Measurements from ENCODE around the gene DUSP8.
"Not testable (repeated sequence)": the region's sequence is repeated elsewhere in the genome, so short reads cannot be mapped to it uniquely, and the experiment has no call there.

DNA sequence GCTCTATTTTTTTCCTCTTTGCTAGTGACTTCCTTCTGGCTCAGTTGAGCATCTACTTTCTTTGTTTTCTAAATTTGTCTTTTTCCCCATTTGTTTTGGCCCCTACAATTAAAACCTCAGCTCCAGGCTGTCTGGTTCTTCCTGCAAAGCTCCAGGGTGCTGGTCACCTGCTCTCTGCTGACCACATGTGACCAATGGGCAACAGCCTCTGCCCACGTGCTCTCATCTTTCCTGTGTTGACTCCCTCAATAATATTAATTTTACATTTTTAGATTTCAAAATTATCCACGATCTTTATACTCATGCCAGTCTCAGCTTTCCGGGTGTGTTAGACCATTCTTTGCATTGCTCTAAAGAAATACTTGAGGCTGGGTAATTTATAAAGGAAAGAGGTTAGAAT lies 26.3 kb upstream of the DUSP8 start:
- not testable (repeated sequence) for TF ChIP-seq POLR2A (IDR thresholded peaks at IDR 0.05; ENCODE audit: control extremely low read depth in 1 of 2, low read depth in 2 of 2, low read length in 2 of 2); EZH2 (IDR thresholded peaks at IDR 0.05; ENCODE audit: low read depth, low read length, severe bottlenecking); JUN (IDR thresholded peaks at IDR 0.05; ENCODE audit: low read depth, low read length); HDAC2 (IDR thresholded peaks at IDR 0.05; ENCODE audit: borderline replicate concordance in 1 of 2, low read depth in 2 of 2, low read length in 2 of 2); SUZ12 (IDR thresholded peaks at IDR 0.05; ENCODE audit: low read length); POU5F1 (IDR thresholded peaks at IDR 0.05; ENCODE audit: low read depth, low read length); TAF1 (IDR thresholded peaks at IDR 0.05; ENCODE audit: low read depth, low read length); POLR2AphosphoS5 (IDR thresholded peaks at IDR 0.05; ENCODE audit: low read depth, low read length); EGR1 (IDR thresholded peaks at IDR 0.05; ENCODE audit: borderline replicate concordance, low read depth, low read length); NANOG (IDR thresholded peaks at IDR 0.05; ENCODE audit: insufficient read depth, low read depth, low read length, poor library complexity, severe bottlenecking); RFX5 (IDR thresholded peaks at IDR 0.05; ENCODE audit: borderline replicate concordance, low read depth, low read length)
- TF ChIP-seq, protein P1, sequence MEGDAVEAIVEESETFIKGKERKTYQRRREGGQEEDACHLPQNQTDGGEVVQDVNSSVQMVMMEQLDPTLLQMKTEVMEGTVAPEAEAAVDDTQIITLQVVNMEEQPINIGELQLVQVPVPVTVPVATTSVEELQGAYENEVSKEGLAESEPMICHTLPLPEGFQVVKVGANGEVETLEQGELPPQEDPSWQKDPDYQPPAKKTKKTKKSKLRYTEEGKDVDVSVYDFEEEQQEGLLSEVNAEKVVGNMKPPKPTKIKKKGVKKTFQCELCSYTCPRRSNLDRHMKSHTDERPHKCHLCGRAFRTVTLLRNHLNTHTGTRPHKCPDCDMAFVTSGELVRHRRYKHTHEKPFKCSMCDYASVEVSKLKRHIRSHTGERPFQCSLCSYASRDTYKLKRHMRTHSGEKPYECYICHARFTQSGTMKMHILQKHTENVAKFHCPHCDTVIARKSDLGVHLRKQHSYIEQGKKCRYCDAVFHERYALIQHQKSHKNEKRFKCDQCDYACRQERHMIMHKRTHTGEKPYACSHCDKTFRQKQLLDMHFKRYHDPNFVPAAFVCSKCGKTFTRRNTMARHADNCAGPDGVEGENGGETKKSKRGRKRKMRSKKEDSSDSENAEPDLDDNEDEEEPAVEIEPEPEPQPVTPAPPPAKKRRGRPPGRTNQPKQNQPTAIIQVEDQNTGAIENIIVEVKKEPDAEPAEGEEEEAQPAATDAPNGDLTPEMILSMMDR (IDR thresholded peaks at IDR 0.05; ENCODE audit: control extremely low read depth in 1 of 3, insufficient read depth in 1 of 3, low read depth in 1 of 3, low read length in 3 of 3), result not testable (repeated sequence)
